GM19467 (cell line): ENCODE measurements around the gene C2CD2L.
"Not testable (repeated sequence)": the region's sequence is repeated elsewhere in the genome, so short reads cannot be mapped to it uniquely, and the experiment has no call there.

Experiments used
- ATAC-seq: cut with Tn5 transposase; IDR thresholded peaks from one replicate; pipeline ENCODE4 v1.9.1; 2021; ENCODE audit warnings: mild to moderate bottlenecking, moderate library complexity; ENCODE audit not compliant: unreplicated experiment

C2CD2L gene

DNA sequence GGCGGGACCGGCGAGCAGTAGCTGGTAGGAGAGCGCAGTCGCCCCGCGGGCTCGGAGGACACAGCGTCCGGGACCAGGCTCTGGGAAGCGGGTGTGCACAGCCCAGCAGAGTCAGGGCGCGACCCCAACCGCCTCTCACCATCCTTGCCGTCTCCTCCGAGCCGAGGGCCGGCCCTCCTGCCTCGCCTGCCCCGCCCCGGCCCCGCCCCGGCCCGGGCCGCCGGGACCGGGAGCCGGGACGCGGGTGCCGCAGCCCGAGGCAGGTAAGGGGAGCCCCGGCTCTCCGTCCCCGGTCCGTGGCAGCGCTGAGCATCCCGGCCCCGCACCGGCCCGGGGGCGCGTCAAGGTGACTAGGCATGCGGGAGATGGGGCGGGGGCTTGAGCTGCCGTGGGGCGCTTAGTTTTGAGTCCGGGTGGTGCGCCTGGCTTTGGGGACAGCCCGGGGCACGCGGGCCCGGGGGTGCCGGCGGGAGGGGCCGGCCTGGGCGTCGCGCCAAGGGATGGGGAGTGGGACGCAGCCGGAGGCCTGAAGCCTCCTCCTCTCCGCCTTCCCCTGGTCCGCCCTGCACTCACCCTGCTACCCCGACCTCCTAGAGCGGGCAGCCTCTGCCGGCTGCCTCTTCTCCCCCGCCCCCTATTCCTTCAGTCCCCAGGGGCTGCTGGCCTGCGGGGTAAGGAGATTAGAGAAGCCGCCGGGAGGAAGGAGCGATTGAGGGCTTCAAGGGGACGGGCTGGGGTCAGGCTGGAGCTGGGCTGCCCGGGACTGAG, 42.1 kb downstream of the C2CD2L start, which contains the start of gene ABCG4:
ABCG4 (plus strand) TSS at position 35 of the 768 bp plus-strand sequence. CDS start 914 bp downstream, outside the sequence.
- ATAC-seq, result no peak

DNA sequence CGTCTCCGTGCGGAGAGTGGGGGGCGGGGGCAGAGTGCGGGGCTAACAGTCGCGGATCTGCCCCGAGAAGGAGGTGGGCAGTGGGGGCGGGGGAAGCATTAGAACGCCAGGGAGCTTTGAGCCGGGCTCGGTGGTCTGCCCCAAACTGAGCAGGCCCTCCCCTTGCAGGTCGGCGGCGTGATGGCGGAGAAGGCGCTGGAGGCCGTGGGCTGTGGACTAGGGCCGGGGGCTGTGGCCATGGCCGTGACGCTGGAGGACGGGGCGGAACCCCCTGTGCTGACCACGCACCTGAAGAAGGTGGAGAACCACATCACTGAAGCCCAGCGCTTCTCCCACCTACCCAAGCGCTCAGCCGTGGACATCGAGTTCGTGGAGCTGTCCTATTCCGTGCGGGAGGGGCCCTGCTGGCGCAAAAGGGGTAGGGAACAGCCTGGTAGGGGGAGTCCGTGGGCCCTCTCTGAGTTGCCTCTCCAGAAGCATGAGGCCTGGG, 42.7 kb downstream of the C2CD2L start:
- no peak for ATAC-seq

DNA sequence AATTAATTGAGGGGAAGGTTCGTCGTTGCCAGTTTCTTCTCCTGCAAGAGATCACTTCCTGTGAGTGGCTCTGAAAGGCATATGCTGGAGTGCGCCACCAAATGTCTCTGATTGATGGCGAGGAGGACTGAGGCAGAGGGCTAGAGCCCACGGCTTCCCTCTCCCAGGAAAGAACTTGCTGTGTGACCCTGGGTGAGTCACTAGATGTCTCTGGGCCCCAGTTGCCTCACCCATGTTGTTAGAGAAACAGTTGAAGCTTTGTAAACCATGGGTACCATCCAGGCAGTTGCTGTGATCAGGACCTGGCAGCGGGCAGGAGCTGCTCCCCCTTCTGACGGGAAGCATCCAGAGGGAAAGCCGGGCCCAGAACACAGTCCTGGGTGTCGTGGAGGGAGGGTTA, 44.9 kb downstream of the C2CD2L start:
- ATAC-seq, result no peak

DNA sequence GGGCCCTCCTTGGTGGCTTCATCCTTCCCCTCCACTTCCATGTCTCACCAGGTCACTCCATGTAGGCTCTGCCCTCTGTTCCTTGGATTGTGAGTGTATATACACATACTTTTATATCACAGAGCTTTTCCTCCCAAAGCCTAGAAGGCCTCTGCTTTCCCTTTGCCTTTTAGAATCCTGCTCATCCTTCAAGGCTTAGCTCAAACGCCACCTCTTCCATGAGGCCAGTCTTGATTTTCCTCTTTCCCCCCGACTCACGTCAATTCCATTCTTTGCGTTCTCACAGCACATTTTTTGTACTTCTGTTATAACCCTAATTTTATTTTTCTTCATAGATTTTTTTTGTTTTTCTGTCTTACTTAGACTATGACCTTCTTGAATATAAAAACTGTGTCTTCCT, 45.5 kb downstream of the C2CD2L start:
- ATAC-seq, result no peak

DNA sequence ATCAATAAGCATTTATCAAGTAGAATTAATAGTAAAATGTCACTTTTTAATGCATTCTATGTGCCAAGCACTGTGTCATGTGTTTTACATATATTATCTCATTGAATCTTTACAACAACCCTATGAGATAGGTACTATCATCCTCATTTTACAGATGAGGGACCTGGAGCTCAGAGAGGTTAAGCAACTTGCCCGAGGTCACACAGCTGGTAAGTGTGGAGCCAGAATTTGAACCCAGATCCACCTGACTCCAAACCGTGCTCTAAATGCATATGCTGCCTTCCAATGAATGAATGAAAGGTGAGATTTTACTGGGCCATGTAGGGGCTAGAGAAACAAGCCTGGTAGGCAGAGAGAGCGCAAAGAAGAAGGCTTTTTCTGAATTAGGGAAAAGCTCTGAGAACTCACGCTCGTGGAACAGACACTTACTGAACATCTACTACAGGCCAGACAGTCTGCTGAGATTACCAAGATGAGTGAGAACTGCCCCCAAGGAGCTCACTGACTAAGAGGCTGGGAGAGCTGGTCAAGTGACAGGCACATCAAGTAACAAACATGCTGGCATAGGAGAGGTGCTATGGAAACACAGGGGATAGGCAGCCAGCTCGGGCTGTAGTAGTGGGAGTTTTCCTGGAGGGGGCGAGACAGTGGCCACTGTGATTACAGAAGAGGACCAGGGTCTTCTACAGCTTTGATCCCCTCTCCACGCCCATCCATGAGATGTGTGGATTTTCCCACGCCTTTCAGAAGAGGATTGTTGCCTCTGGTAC, 46.1 kb downstream of the C2CD2L start:
- no peak for ATAC-seq

DNA sequence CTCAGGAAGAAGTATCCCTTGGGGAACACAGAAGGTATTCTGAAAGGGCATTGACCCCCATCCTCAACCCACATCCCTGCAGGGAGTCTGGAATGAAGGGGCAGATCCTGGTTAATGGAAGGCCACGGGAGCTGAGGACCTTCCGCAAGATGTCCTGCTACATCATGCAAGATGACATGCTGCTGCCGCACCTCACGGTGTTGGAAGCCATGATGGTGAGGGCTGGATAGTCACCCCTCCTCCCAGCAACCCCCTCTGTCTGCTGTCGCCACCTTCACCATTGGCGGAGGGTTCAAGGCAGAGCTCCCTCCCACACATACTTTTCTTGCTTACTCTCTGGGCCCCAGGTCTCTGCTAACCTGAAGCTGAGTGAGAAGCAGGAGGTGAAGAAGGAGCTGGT, 47.0 kb downstream of the C2CD2L start:
- ATAC-seq, result no peak

DNA sequence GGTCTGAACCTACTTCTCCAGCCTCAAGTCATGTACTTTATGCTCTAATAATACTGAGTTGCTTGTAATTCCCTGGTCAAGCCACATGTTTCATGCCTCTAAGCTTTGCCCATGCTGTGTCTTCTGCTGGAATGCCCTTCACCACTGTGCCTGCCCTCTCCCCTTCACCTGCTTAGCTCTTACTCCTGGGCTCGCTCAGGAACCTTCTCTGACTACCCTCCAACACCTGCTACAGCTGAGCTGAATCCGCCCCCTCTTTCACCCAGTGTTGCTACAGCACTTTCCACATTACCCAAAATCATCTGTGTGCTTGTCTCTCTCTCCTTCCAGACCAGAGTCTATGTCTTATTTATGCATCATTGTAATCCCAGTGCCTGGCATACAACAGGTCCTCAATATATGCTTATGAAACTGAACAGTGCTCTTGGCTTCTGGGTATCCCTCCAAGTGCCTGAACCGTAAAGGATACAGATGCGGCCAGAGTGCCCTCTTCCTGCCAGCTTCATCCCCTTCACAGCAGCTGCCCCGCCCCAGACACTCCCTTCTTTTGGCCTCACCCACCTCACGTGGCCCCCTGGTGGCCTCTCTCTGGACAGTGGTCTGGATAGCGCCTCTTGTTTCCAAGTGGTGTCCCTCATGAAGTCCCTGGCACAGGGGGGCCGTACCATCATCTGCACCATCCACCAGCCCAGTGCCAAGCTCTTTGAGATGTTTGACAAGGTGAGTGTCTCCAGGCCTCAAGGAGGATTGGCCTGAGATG, 48.8 kb downstream of the C2CD2L start:
- no peak for ATAC-seq

GRCh38 chr11:119156496-119156895, 49.4 kb downstream of the C2CD2L start:
- no peak for ATAC-seq

GRCh38 chr11:119157063-119157462, 49.9 kb downstream of the C2CD2L start:
- ATAC-seq, result no peak

DNA sequence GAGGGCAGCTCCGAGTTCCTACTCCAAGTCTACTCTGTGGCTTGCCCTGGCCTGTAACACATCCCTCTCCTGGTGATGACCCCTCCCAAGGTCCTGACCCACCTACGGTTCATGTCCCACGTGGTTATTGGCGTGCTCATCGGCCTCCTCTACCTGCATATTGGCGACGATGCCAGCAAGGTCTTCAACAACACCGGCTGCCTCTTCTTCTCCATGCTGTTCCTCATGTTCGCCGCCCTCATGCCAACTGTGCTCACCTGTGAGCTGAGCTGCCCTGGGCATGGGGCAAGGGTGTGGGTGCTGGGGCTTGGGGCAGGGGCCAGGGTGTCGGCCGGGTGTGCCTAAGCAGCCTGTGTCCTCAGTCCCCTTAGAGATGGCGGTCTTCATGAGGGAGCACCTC, 51.3 kb downstream of the C2CD2L start:
- ATAC-seq, result no peak

DNA sequence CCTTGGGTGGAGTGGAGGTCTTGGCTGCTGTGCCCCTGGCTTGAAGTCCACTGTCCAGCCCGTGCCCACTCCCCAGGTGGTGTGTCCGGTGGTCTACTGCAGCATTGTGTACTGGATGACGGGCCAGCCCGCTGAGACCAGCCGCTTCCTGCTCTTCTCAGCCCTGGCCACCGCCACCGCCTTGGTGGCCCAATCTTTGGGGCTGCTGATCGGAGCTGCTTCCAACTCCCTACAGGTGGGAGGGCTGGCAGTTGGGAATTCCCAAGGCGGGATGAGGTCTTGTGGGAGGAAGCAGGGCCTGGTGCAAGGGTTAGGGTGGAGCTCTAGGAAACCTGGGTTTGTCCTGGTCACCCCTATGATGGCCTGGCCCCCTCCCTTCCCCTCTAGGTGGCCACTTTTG, 53.0 kb downstream of the C2CD2L start:
- ATAC-seq, result no peak

- ATAC-seq, result no peak
Observed at GRCh38 chr11:119161871-119162270, 54.7 kb downstream of the C2CD2L start.

- no peak for ATAC-seq
Observed at GRCh38 chr11:119166368-119167076, 59.4 kb downstream of the C2CD2L start.

- ATAC-seq, result not testable (repeated sequence)
Observed at GRCh38 chr11:119167077-119167458, 59.9 kb downstream of the C2CD2L start.

DNA sequence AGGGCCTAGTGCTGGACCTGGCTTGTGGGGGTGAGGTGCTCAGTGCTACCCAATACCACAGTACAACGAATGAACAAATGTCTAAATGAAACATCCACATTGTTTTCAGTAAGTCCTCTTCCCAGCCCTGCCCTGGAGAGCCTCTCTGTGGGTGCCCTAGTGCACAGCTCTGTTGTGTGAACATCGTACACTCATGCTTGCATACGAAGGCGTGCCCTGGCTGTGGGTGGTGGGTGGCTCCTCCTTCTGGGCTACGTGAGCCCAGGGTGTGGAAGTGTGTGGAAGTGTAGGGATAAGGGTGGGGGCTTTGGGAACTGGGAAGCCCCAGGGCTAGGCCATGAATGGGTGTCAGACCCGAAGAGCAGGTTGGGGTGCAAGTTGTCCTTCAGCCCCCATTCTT, 60.8 kb downstream of the C2CD2L start:
- ATAC-seq, result no peak
